HFF-Myc (cell line): ENCODE results near the gene CEBPA.

Source experiments
- DNase-seq: peaks from one replicate; pipeline ENCODE4 v3.0.0-alpha.2; 2011; ENCODE audit warnings: low read depth; ENCODE audit errors: extremely low read depth
- H3K4me3 ChIP-seq: replicated peaks from 2 replicates; pipeline ENCODE4 v1.5.1; 2011; ENCODE audit warnings: low read depth, mild to moderate bottlenecking, control low read depth, low read length
- TF ChIP-seq, protein P1 (sequence below): IDR thresholded peaks from 2 replicates; pipeline ENCODE4 v1.5.1; 2012; ENCODE audit warnings: mild to moderate bottlenecking, low read depth, low read length, control low read depth; ENCODE audit errors: missing control alignments

CEBPA gene

DNA sequence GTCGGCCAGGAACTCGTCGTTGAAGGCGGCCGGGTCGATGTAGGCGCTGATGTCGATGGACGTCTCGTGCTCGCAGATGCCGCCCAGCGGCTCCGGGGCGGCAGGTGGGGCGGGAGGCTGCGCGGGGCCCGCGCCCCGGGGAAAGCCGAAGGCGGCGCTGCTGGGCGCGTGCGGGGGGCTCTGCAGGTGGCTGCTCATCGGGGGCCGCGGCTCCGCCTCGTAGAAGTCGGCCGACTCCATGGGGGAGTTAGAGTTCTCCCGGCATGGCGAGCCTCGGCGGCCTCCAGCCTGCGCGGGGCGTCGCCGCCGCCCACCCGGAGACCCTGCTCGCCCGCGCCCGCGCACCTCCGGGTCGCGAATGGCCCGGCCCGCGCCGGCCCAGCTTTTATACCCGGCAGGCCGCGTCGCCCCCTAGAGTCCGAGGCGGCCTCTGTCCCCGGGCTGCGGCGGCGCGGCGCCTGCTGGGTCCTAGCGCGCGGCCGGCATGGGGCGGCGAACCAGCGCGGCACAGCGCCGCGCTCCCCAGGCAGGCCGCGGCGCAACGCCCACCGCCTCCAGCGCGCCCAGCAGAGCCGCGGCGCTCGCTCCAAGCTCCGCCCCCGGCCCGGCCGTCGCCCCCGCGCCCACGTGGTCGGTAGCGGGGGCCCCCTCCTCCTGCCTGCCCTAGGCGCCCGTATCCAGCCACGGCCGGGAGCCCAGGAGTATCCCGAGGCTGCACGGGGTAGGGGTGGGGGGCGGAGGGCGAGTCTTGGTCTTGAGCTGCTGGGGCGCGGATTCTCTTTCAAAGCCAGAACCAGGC is at the start of gene CEBPA:
Gene CEBPA, minus strand, starts transcription at position 360 of the 799 bp plus-strand sequence. Its CDS starts 120 bp downstream, at position 240.
- TF ChIP-seq, protein P1, sequence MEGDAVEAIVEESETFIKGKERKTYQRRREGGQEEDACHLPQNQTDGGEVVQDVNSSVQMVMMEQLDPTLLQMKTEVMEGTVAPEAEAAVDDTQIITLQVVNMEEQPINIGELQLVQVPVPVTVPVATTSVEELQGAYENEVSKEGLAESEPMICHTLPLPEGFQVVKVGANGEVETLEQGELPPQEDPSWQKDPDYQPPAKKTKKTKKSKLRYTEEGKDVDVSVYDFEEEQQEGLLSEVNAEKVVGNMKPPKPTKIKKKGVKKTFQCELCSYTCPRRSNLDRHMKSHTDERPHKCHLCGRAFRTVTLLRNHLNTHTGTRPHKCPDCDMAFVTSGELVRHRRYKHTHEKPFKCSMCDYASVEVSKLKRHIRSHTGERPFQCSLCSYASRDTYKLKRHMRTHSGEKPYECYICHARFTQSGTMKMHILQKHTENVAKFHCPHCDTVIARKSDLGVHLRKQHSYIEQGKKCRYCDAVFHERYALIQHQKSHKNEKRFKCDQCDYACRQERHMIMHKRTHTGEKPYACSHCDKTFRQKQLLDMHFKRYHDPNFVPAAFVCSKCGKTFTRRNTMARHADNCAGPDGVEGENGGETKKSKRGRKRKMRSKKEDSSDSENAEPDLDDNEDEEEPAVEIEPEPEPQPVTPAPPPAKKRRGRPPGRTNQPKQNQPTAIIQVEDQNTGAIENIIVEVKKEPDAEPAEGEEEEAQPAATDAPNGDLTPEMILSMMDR = peak; percentile 23
- H3K4me3 ChIP-seq = peak within 1 kb of the TSS; percentile 70
- no peak for DNase-seq

GRCh38 chr19:33350538-33351309 is 48.4 kb upstream of the CEBPA start:
- no peak overlapping the region for H3K4me3 ChIP-seq
- DNase-seq = no peak
- TF ChIP-seq, protein P1 = no peak

- H3K4me3 ChIP-seq = no peak overlapping the region
- TF ChIP-seq, protein P1 = no peak
- no peak for DNase-seq
Measured at GRCh38 chr19:33349319-33350289, 47.3 kb upstream of the CEBPA start.

GRCh38 chr19:33348301-33349010 is 46.1 kb upstream of the CEBPA start:
- no peak overlapping the region for H3K4me3 ChIP-seq
- no peak for DNase-seq
- TF ChIP-seq, protein P1 = no peak

GRCh38 chr19:33347300-33347699 is 45.0 kb upstream of the CEBPA start:
- no peak for DNase-seq
- H3K4me3 ChIP-seq = no peak overlapping the region
- TF ChIP-seq, protein P1 = no peak

- DNase-seq = no peak
- TF ChIP-seq, protein P1 = no peak
- H3K4me3 ChIP-seq = no peak overlapping the region
Measured at GRCh38 chr19:33346665-33347064, 44.3 kb upstream of the CEBPA start.
